HepG2 (cell line): Measurements from ENCODE around the gene NDUFA8. TPM values are rescaled to one million over a fixed set of nuclear protein-coding genes. Genes with fewer than 3 reads are reported as not detected.

Experiments used
- AHR ChIP-seq: IDR thresholded peaks from 2 replicates; pipeline ENCODE4 v1.6.1; 2018; ENCODE audit warnings: missing genetic modification reagents, missing compliant biosample characterization
- HMG20B ChIP-seq: conservative IDR thresholded peaks from 2 replicates; pipeline ENCODE4 v1.6.1; 2016; ENCODE audit warnings: missing genetic modification reagents, missing compliant biosample characterization
- MXI1 ChIP-seq: IDR thresholded peaks from 3 replicates; pipeline ENCODE4 v1.6.1; 2012; ENCODE audit warnings: low read depth, low read length, inconsistent platforms, borderline replicate concordance
- NCOR1 ChIP-seq: fragments of 200-600 bp; sonication (generic); IDR thresholded peaks from 2 replicates; pipeline ENCODE4 v1.7.0; 2017; ENCODE audit warnings: antibody characterized with exemption, low read length, borderline replicate concordance
- REL ChIP-seq: sonication (generic); formaldehyde crosslinking; conservative IDR thresholded peaks from 2 replicates; pipeline ENCODE4 v1.8.0; 2022; ENCODE audit warnings: mild to moderate bottlenecking, missing genetic modification reagents, moderate library complexity
- SAP130 ChIP-seq: IDR thresholded peaks from 2 replicates; pipeline ENCODE4 v1.6.1; 2016; ENCODE audit warnings: low read depth
- ZBTB40 ChIP-seq, 2 experiments: fragments of 450-650 bp in 1 of 2; sonication (generic) in 1 of 2; formaldehyde crosslinking in 1 of 2; IDR thresholded peaks; 2 replicates each; pipeline versions ENCODE4 v1.6.1 to v1.8.0; 2016 to 2022; ENCODE audit warnings: antibody characterized with exemption in 1 of 2, mild to moderate bottlenecking in 1 of 2, missing genetic modification reagents in 1 of 2
- ZNF792 ChIP-seq: IDR thresholded peaks from 2 replicates; pipeline ENCODE4 v1.6.1; 2016
- ZSCAN29 ChIP-seq: sonication (generic); formaldehyde crosslinking; conservative IDR thresholded peaks from 2 replicates; pipeline ENCODE4 v1.4.0; 2020; ENCODE audit warnings: mild to moderate bottlenecking, missing genetic modification reagents
- polyA plus RNA-seq, 8 experiments: library from polyadenylated mRNA; depleted of rRNA in 3 of 8; stranded (reverse) in 7 of 8; unstranded in 1 of 8; fragments of >200 nt; fragmentation: Illumina TruSeq in 4 of 8; extraction: Trizol in 4 of 8; gene quantifications; 2 replicates each; pipeline versions ENCODE4 v1.2.1 to v1.2.3, GENCODE V29; 2011 to 2016; ENCODE audit warnings: low read depth in 4 of 8, missing spikeins in 1 of 8, mixed read lengths in 1 of 8; ENCODE audit not compliant: insufficient read depth in 1 of 8
- total RNA-seq, 5 experiments: library from RNA; depleted of rRNA; stranded (reverse); fragments of >200 nt; fragmentation: Illumina TruSeq; extraction: Trizol; gene quantifications; 2 replicates each; pipeline ENCODE4 v1.2.3, GENCODE V29; 2016; ENCODE audit warnings: low read depth in 1 of 5

The NDUFA8 gene
- total and polyA plus RNA-seq, 2 of the 13 experiments (the other 11 are each of a cell fraction or from before 2014, with no cell fraction given) = 68.6 to 71.7 TPM

GRCh38 chr9:122125509-122126330, 33.9 kb downstream of the NDUFA8 start (continued):
- TF ChIP-seq ZBTB40 (IDR thresholded peaks at IDR 0.05) (no peak), ZBTB40 (CRISPR knock-in tag; IDR thresholded peaks at IDR 0.05) (peak; percentile 1; the same call in 1 of the 2 replicates), HMG20B (no peak), AHR (CRISPR knock-in tag) (0 out of 2 replicates have a peak, but pooled peaks have one; percentile 25), MXI1 (0 out of 3 replicates have a peak, but pooled peaks have one; percentile 30), SAP130 (peak; percentile 56), NCOR1 (no peak), ZNF792 (no peak), REL (CRISPR knock-in tag) (0 out of 2 replicates have a peak, but pooled peaks have one; percentile 18), ZSCAN29 (0 out of 2 replicates have a peak, but pooled peaks have one; percentile 19)
